ENCODE measurements around the gene TENT5C.

DNA sequence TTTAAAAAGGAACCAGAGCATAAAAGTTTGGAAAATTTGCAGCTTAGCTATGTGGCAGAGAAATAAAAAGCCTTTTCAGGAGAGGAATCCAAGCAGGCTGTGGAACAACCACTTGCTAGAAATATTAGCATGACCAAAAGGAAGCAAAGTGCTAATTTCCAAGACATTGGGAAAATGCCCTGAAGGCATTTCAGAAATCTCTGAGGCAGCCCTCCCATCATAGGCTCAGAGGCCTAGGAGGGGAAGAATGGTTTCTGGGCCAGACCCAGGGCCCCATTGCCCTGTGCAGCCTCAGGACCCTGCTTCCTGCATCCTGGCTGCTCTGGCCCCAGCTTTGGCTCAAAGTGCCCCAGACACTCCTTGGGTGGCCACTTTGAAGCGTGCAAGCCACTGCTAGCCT lies 56.8 kb downstream of the TENT5C start:
- TF ChIP-seq HDGF (IDR thresholded peaks at IDR 0.05; ENCODE audit: borderline replicate concordance) (no peak), TARDBP (IDR thresholded peaks at IDR 0.05) (no peak), L3MBTL2 (conservative IDR thresholded peaks at IDR 0.05) (no peak), SUZ12 (IDR thresholded peaks at IDR 0.05) (no peak), CTBP1 (IDR thresholded peaks at IDR 0.05; ENCODE audit: borderline replicate concordance) (no peak), ELF4 (IDR thresholded peaks at IDR 0.05) (no peak), BHLHE40 (IDR thresholded peaks at IDR 0.05; ENCODE audit: borderline replicate concordance) (no peak), SP1 (IDR thresholded peaks at IDR 0.05) (no peak), LEF1 (IDR thresholded peaks at IDR 0.05; ENCODE audit: borderline replicate concordance) (no peak)
- TF ChIP-seq, protein P1, sequence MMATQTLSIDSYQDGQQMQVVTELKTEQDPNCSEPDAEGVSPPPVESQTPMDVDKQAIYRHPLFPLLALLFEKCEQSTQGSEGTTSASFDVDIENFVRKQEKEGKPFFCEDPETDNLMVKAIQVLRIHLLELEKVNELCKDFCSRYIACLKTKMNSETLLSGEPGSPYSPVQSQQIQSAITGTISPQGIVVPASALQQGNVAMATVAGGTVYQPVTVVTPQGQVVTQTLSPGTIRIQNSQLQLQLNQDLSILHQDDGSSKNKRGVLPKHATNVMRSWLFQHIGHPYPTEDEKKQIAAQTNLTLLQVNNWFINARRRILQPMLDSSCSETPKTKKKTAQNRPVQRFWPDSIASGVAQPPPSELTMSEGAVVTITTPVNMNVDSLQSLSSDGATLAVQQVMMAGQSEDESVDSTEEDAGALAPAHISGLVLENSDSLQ (IDR thresholded peaks at IDR 0.05): no peak

All from HEK293T (cell line).